Fibroblast of lung (primary cell): ENCODE results near the gene HYAL1. TPM values are rescaled to one million over a fixed set of nuclear protein-coding genes. Genes with fewer than 3 reads are reported as not detected.

Experiments
- DNase-seq, 2 donors: peaks; one replicate each; pipeline versions ENCODE4 v3.0.0 to v3.0.0-alpha.2; 2010; ENCODE audit warnings: low read depth in 2 of 2
- H2AFZ ChIP-seq: 2 replicates; pipeline ENCODE4 v1.5.1; 2012; ENCODE audit warnings: low read length, control low read depth, inconsistent platforms
- H3K27ac ChIP-seq: 2 replicates; pipeline ENCODE4 v1.5.1; 2011; ENCODE audit warnings: low read length, control low read depth; ENCODE audit not compliant: insufficient read depth
- H3K27me3 ChIP-seq: 2 replicates; pipeline ENCODE4 v1.5.1; 2011; ENCODE audit warnings: mild to moderate bottlenecking, low read length; ENCODE audit not compliant: control insufficient read depth, insufficient read depth
- H3K36me3 ChIP-seq: 2 replicates; pipeline ENCODE4 v1.5.1; 2011; ENCODE audit warnings: low read length; ENCODE audit not compliant: control insufficient read depth, insufficient read depth
- H3K4me1 ChIP-seq: 2 replicates; pipeline ENCODE4 v1.5.1; 2011; ENCODE audit warnings: low read length; ENCODE audit not compliant: control insufficient read depth, insufficient read depth; ENCODE audit errors: extremely low read depth
- H3K4me2 ChIP-seq: 2 replicates; pipeline ENCODE4 v1.5.1; 2011; ENCODE audit warnings: low read length, control low read depth; ENCODE audit not compliant: insufficient read depth; ENCODE audit errors: extremely low read depth
- H3K4me3 ChIP-seq, 4 experiments: fragments of 200-600 bp in 1 of 4; sonication (generic) in 1 of 4; replicated peaks in 1 of 4; 2 replicates each; pipeline ENCODE4 v1.5.1; 2011 to 2016; ENCODE audit warnings: low read length in 4 of 4, low read depth in 3 of 4, mild to moderate bottlenecking in 3 of 4, control low read depth in 2 of 4, inconsistent platforms in 1 of 4, mixed read lengths in 1 of 4; ENCODE audit not compliant: insufficient read depth in 1 of 4; ENCODE audit errors: control extremely low read depth in 1 of 4
- H3K79me2 ChIP-seq: 2 replicates; pipeline ENCODE4 v1.5.1; 2012; ENCODE audit warnings: mild to moderate bottlenecking, low read length, inconsistent platforms; ENCODE audit not compliant: control insufficient read depth, insufficient read depth
- H3K9ac ChIP-seq: 2 replicates; pipeline ENCODE4 v1.5.1; 2011; ENCODE audit warnings: mild to moderate bottlenecking, low read length, control low read depth; ENCODE audit not compliant: insufficient read depth
- H3K9me3 ChIP-seq: 2 replicates; pipeline ENCODE4 v1.5.1; 2012; ENCODE audit warnings: low read depth, low read length; ENCODE audit not compliant: control insufficient read depth, insufficient read depth
- H4K20me1 ChIP-seq: 2 replicates; pipeline ENCODE4 v1.5.1; 2011; ENCODE audit warnings: low read length; ENCODE audit not compliant: control insufficient read depth, insufficient read depth; ENCODE audit errors: extremely low read depth
- EZH2 ChIP-seq: IDR thresholded peaks from 2 replicates; pipeline ENCODE4 v1.5.1; 2012; ENCODE audit warnings: low read length, control low read depth, mild to moderate bottlenecking; ENCODE audit errors: missing control alignments
- polyA plus RNA-seq, 2 donors: library from polyadenylated mRNA; depleted of rRNA in 1 of 2; stranded (reverse) in 1 of 2; unstranded in 1 of 2; fragments of >200 nt; gene quantifications; 2 replicates each; pipeline ENCODE4 v1.2.1, GENCODE V29; 2011 to 2012; ENCODE audit warnings: missing spikeins in 1 of 2
- total RNA-seq: library from RNA; depleted of rRNA; stranded (reverse); fragments of >200 nt; gene quantifications from 2 replicates; pipeline ENCODE4 v1.2.1, GENCODE V29; 2014
- TF ChIP-seq, protein P1 (sequence below), 2 donors: IDR thresholded peaks in 1 of 2; conservative IDR thresholded peaks in 1 of 2; 1 replicate in 1 of 2; 2 replicates in 1 of 2; pipeline ENCODE4 v1.5.1; 2011 to 2012; ENCODE audit warnings: low read length in 2 of 2, control low read depth in 1 of 2, inconsistent platforms in 1 of 2, low read depth in 1 of 2, mild to moderate bottlenecking in 1 of 2

HYAL1 gene
- total and polyA plus RNA-seq, 2 donors (not counting 1 experiment from before 2014, with no cell fraction given): 1.3 to 2.5 TPM

- no peak overlapping the region for H3K9ac ChIP-seq
- H3K27me3 ChIP-seq: no peaks in the 10 kb centered on the region
- H3K36me3 ChIP-seq: peaks cover 14% of the 10 kb centered on the region
- H4K20me1 ChIP-seq: no peaks in the 10 kb centered on the region
- TF ChIP-seq, protein P1, sequence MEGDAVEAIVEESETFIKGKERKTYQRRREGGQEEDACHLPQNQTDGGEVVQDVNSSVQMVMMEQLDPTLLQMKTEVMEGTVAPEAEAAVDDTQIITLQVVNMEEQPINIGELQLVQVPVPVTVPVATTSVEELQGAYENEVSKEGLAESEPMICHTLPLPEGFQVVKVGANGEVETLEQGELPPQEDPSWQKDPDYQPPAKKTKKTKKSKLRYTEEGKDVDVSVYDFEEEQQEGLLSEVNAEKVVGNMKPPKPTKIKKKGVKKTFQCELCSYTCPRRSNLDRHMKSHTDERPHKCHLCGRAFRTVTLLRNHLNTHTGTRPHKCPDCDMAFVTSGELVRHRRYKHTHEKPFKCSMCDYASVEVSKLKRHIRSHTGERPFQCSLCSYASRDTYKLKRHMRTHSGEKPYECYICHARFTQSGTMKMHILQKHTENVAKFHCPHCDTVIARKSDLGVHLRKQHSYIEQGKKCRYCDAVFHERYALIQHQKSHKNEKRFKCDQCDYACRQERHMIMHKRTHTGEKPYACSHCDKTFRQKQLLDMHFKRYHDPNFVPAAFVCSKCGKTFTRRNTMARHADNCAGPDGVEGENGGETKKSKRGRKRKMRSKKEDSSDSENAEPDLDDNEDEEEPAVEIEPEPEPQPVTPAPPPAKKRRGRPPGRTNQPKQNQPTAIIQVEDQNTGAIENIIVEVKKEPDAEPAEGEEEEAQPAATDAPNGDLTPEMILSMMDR (conservative IDR thresholded peaks at IDR 0.05 in 1 of 2, IDR thresholded peaks at IDR 0.05 in 1 of 2; ENCODE audit: low read depth in 1 of 2, low read length in 2 of 2): no peak
- TF ChIP-seq EZH2: no peak
- no peak overlapping the region for H3K27ac ChIP-seq
- no peak overlapping the region for H3K4me2 ChIP-seq
- no peak overlapping the region for H3K4me3 ChIP-seq
- peaks cover 19% of the 10 kb centered on the region for H3K79me2 ChIP-seq
- no peak for DNase-seq
- no peak overlapping the region for H2AFZ ChIP-seq
- H3K9me3 ChIP-seq: no peaks in the 10 kb centered on the region
- peaks cover 5% of the 10 kb centered on the region for H3K4me1 ChIP-seq
These were observed 14.2 kb downstream of the HYAL1 start for GRCh38 chr3:50289130-50289529.

- Histone ChIP-seq H3K9me3 (no peaks in the 10 kb centered on the region), H3K27me3 (no peaks in the 10 kb centered on the region), H3K4me3 (no peak overlapping the region), H3K36me3 (peaks cover 14% of the 10 kb centered on the region), H3K9ac (no peak overlapping the region), H3K79me2 (peaks cover 19% of the 10 kb centered on the region), H2AFZ (no peak overlapping the region), H3K27ac (no peak overlapping the region), H3K4me1 (peaks cover 5% of the 10 kb centered on the region), H4K20me1 (no peaks in the 10 kb centered on the region), H3K4me2 (no peak overlapping the region)
- no peak for DNase-seq
- no peak for TF ChIP-seq EZH2
- TF ChIP-seq, protein P1 (conservative IDR thresholded peaks at IDR 0.05 in 1 of 2, IDR thresholded peaks at IDR 0.05 in 1 of 2; ENCODE audit: low read depth in 1 of 2, low read length in 2 of 2): no peak
These were observed 14.9 kb downstream of the HYAL1 start for GRCh38 chr3:50288387-50289007.

DNA sequence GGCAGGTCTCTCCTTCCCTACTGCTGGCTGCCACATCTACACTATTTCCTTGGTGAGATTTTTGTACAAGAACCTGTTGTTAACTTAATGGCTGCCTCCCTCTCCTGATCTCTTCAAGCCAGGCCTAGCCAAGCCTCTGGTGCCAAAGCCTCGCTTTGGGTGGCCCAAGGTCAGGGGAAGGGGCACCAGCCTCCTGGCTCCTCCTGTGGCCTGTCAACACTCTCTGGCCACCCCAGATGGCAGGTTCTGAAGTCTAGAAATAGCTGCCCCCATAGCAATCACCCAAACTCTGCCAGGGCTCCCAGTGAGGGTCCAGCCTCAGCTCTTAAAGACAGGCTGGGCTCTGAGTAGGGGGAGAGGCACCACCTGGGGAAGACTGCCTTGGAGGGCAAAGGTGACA is 16.1 kb downstream of the HYAL1 start:
- Histone ChIP-seq H3K4me1 (no peaks in the 10 kb centered on the region), H3K79me2 (peaks cover 19% of the 10 kb centered on the region), H3K27ac (no peak overlapping the region), H3K9me3 (no peaks in the 10 kb centered on the region), H3K36me3 (peaks cover 14% of the 10 kb centered on the region), H3K9ac (no peak overlapping the region), H3K27me3 (no peaks in the 10 kb centered on the region), H3K4me2 (no peak overlapping the region), H3K4me3 (no peak overlapping the region), H4K20me1 (no peaks in the 10 kb centered on the region), H2AFZ (no peak overlapping the region)
- DNase-seq: no peak
- no peak for TF ChIP-seq EZH2
- TF ChIP-seq, protein P1 (conservative IDR thresholded peaks at IDR 0.05 in 1 of 2, IDR thresholded peaks at IDR 0.05 in 1 of 2; ENCODE audit: low read depth in 1 of 2, low read length in 2 of 2): no peak
